PC-9 (cell line): Measurements from ENCODE around the gene SDK2. TPM values are rescaled to one million over a fixed set of nuclear protein-coding genes. Genes with fewer than 3 reads are reported as not detected.

Experiments used
- BruUV-seq: library from RNA; stranded (reverse); fragments of 400-500 nt; replicated peaks from 2 replicates; lab custom pipeline; 2021; lab: Mats Ljungman, UMichigan
- CTCF ChIA-PET: fragments of 300-600 bp; sonication (Branson Sonifier 250); formaldehyde crosslinking; loops from one replicate; lab custom pipeline; 2022; ENCODE audit warnings: antibody characterized with exemption; lab: Charles Lee
- POLR2A ChIA-PET: fragments of 300-600 bp; sonication (Branson Sonifier 250); formaldehyde crosslinking; loops from one replicate; lab custom pipeline; 2022; ENCODE audit warnings: antibody characterized with exemption; ENCODE audit not compliant: unreplicated experiment; lab: Charles Lee
- DNase-seq, 2 experiments: peaks; one replicate each; pipeline versions ENCODE4 v3.0.0 to v3.0.0-alpha.2; 2015 to 2022; ENCODE audit warnings: mixed read lengths in 1 of 2
- H2AFZ ChIP-seq: fragments of 200-600 bp; sonication (generic); 2 replicates; pipeline ENCODE4 v1.8.1; 2017; ENCODE audit warnings: antibody characterized with exemption
- H3F3A ChIP-seq: fragments of 200-600 bp; sonication (generic); 2 replicates; pipeline ENCODE4 v1.8.1; 2017; ENCODE audit warnings: antibody characterized with exemption, mild to moderate bottlenecking, low read depth; ENCODE audit not compliant: insufficient read depth
- H3K27ac ChIP-seq: fragments of 200-600 bp; sonication (generic); 2 replicates; pipeline ENCODE4 v1.6.1; 2016; ENCODE audit warnings: mixed run types
- H3K27me3 ChIP-seq: fragments of 200-600 bp; sonication (generic); 2 replicates; pipeline ENCODE4 v1.6.1; 2016; ENCODE audit warnings: low read depth, mixed run types; ENCODE audit not compliant: insufficient read depth
- H3K36me3 ChIP-seq: fragments of 200-600 bp; sonication (generic); 2 replicates; pipeline ENCODE4 v1.6.1; 2016; ENCODE audit warnings: low read depth, mixed run types
- H3K4me1 ChIP-seq: fragments of 200-600 bp; sonication (generic); replicated peaks from 2 replicates; pipeline ENCODE4 v1.6.1; 2016; ENCODE audit warnings: mixed run types; ENCODE audit not compliant: insufficient read depth
- H3K4me2 ChIP-seq: fragments of 200-600 bp; sonication (generic); 2 replicates; pipeline ENCODE4 v1.6.1; 2017; ENCODE audit warnings: mixed run types
- H3K4me3 ChIP-seq: fragments of 200-600 bp; sonication (generic); 2 replicates; pipeline ENCODE4 v1.6.1; 2016; ENCODE audit warnings: mixed run types
- H3K79me2 ChIP-seq: fragments of 200-600 bp; sonication (generic); 2 replicates; pipeline ENCODE4 v1.6.1; 2017; ENCODE audit warnings: low read depth, mixed run types
- H3K9me2 ChIP-seq: fragments of 200-600 bp; sonication (generic); 2 replicates; pipeline ENCODE4 v1.8.1; 2017; ENCODE audit warnings: mild to moderate bottlenecking; ENCODE audit not compliant: insufficient read depth
- H3K9me3 ChIP-seq: fragments of 200-600 bp; sonication (generic); 2 replicates; pipeline ENCODE4 v1.8.1; 2016; ENCODE audit warnings: low read depth; ENCODE audit not compliant: insufficient read depth
- H4K20me1 ChIP-seq: fragments of 200-600 bp; sonication (generic); 2 replicates; pipeline ENCODE4 v1.8.1; 2017; ENCODE audit not compliant: insufficient read depth
- EZH2 ChIP-seq: fragments of 200-600 bp; sonication (generic); IDR thresholded peaks from 2 replicates; pipeline ENCODE4 v1.8.0; 2017; ENCODE audit warnings: antibody characterized with exemption, low read depth
- intact Hi-C: fragments of 100-400 bp; cut with micrococcal nuclease; formaldehyde crosslinking; loops from one replicate; pipeline ENCODE4 v1.10.0; 2022; ENCODE audit not compliant: unreplicated experiment
- total RNA-seq: library from RNA; stranded (reverse); gene quantifications from 2 replicates; pipeline ENCODE4 v1.2.3, GENCODE V29; 2021
- TF ChIP-seq, protein P1 (sequence below): fragments of 200-600 bp; sonication (generic); conservative IDR thresholded peaks from 2 replicates; pipeline ENCODE4 v1.6.1; 2017; ENCODE audit warnings: mixed run types, antibody characterized with exemption, mild to moderate bottlenecking, moderate library complexity

The SDK2 gene
- total RNA-seq, 1 experiment from 2014 or later = 0.04 TPM

DNA sequence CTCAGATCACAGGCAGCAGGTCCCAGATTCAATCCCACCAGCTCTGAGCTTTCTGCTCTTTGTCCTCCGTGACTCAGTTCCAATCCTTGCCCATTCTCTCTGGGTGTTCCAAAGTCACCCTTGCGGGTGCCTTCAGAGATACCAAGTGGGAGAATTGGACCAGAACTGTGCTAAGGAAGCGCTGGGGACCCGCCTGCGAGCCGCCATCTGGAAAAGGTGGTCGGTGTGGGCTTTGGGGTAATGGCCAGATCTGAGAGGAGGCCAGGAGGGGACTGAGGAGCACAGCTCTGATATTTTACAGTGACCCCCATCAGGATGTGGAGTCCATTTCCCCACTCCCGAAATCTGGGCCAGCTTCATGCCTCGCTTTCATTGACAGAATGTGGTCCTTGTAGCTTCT, 152.6 kb downstream of the SDK2 start:
- no peak overlapping the region for H3K4me3 ChIP-seq
- H3K36me3 ChIP-seq = no peaks in the 10 kb centered on the region
- H3K4me1 ChIP-seq = no peaks in the 10 kb centered on the region
- ChIA-PET POLR2A (no interaction called here), CTCF (no interaction called here)
- H3F3A ChIP-seq = no peaks in the 10 kb centered on the region
- no TSS peak for BruUV-seq
- H3K27me3 ChIP-seq = peaks cover 98% of the 10 kb centered on the region
- TF ChIP-seq, protein P1, sequence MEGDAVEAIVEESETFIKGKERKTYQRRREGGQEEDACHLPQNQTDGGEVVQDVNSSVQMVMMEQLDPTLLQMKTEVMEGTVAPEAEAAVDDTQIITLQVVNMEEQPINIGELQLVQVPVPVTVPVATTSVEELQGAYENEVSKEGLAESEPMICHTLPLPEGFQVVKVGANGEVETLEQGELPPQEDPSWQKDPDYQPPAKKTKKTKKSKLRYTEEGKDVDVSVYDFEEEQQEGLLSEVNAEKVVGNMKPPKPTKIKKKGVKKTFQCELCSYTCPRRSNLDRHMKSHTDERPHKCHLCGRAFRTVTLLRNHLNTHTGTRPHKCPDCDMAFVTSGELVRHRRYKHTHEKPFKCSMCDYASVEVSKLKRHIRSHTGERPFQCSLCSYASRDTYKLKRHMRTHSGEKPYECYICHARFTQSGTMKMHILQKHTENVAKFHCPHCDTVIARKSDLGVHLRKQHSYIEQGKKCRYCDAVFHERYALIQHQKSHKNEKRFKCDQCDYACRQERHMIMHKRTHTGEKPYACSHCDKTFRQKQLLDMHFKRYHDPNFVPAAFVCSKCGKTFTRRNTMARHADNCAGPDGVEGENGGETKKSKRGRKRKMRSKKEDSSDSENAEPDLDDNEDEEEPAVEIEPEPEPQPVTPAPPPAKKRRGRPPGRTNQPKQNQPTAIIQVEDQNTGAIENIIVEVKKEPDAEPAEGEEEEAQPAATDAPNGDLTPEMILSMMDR = no peak
- no peak for TF ChIP-seq EZH2
- no peak for DNase-seq
- intact Hi-C loops = no loop called here
- H3K27ac ChIP-seq = no peak overlapping the region
- no peaks in the 10 kb centered on the region for H3K79me2 ChIP-seq
- H2AFZ ChIP-seq = no peak overlapping the region
- no peaks in the 10 kb centered on the region for H3K9me3 ChIP-seq
- no peaks in the 10 kb centered on the region for H3K9me2 ChIP-seq
- H4K20me1 ChIP-seq = no peaks in the 10 kb centered on the region
- no peak overlapping the region for H3K4me2 ChIP-seq

DNA sequence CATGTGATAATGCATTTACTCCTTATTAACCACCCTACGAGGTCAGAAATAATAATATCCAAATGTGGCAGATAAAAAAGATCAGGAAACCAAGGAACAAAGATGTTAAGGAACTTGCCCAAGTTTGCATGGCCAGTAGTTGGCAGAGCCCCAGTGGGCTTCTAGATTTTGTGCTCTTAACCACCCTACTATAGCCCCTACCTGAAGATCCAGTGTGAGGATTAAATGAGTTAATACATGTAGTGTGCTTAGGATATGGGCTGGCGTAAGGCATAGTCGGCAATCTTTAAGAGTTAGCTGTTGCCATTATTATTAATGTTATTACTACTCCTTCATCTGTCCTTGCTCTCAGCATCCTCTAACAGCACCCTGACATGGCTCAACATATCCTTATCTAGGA, 153.4 kb downstream of the SDK2 start:
- peaks cover 98% of the 10 kb centered on the region for H3K27me3 ChIP-seq
- no peak for DNase-seq
- TF ChIP-seq, protein P1 = no peak
- TF ChIP-seq EZH2 = no peak
- BruUV-seq = no TSS peak
- H3K79me2 ChIP-seq = no peaks in the 10 kb centered on the region
- ChIA-PET CTCF (interaction anchor here (0.7 kb wide), 2 partner anchors 411 to 882 kb away, joined by 4 to 9 read pairs; no protein-coding TSS in a partner anchor), POLR2A (no interaction called here)
- H3K36me3 ChIP-seq = no peaks in the 10 kb centered on the region
- H3K4me1 ChIP-seq = no peaks in the 10 kb centered on the region
- H3F3A ChIP-seq = no peaks in the 10 kb centered on the region
- no peak overlapping the region for H2AFZ ChIP-seq
- H3K9me2 ChIP-seq = no peaks in the 10 kb centered on the region
- H3K27ac ChIP-seq = no peak overlapping the region
- no peaks in the 10 kb centered on the region for H4K20me1 ChIP-seq
- no peak overlapping the region for H3K4me3 ChIP-seq
- intact Hi-C loops = no loop called here
- no peak overlapping the region for H3K4me2 ChIP-seq
- H3K9me3 ChIP-seq = no peaks in the 10 kb centered on the region

DNA sequence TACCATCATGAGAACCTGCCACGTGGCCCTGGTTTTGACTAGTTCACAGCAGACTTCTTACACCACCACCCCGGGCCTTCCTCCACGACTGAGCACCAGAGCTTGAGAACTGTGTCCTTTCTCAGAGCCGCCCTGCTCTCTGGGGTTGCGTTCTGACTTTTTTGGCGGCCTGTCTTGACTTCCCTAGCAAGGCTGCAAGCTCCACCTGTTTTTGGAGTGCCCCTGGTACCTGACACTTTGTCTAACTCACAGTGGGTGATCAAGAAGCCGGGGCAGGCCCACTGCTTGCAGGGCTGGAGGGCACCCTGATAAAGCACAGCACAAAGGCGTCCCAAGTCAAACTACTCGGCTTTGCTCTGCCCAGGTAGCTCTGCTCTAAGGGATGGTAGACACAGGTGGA, 154.3 kb downstream of the SDK2 start:
- ChIA-PET POLR2A (no interaction called here), CTCF (no interaction called here)
- no peaks in the 10 kb centered on the region for H3K36me3 ChIP-seq
- H3F3A ChIP-seq = no peaks in the 10 kb centered on the region
- no peaks in the 10 kb centered on the region for H4K20me1 ChIP-seq
- no TSS peak for BruUV-seq
- no peak overlapping the region for H3K4me2 ChIP-seq
- no peaks in the 10 kb centered on the region for H3K9me3 ChIP-seq
- no peaks in the 10 kb centered on the region for H3K79me2 ChIP-seq
- no peaks in the 10 kb centered on the region for H3K9me2 ChIP-seq
- intact Hi-C loops = no loop called here
- no peak overlapping the region for H2AFZ ChIP-seq
- no peak for TF ChIP-seq EZH2
- TF ChIP-seq, protein P1 = no peak
- peaks cover 98% of the 10 kb centered on the region for H3K27me3 ChIP-seq
- no peak overlapping the region for H3K4me3 ChIP-seq
- no peaks in the 10 kb centered on the region for H3K4me1 ChIP-seq
- H3K27ac ChIP-seq = no peak overlapping the region
- DNase-seq = no peak
